Fibroblast of lung (primary cell): ENCODE measurements around the gene PYGL.

ENCODE experiments used
- CTCF ChIP-seq, 2 donors: IDR thresholded peaks in 1 of 2; conservative IDR thresholded peaks in 1 of 2; 1 replicate in 1 of 2; 2 replicates in 1 of 2; pipeline ENCODE4 v1.5.1; 2011 to 2012; ENCODE audit warnings: low read length in 2 of 2, control low read depth in 1 of 2, inconsistent platforms in 1 of 2, low read depth in 1 of 2, mild to moderate bottlenecking in 1 of 2
- EZH2 ChIP-seq: IDR thresholded peaks from 2 replicates; pipeline ENCODE4 v1.5.1; 2012; ENCODE audit warnings: low read length, control low read depth, mild to moderate bottlenecking; ENCODE audit errors: missing control alignments

GRCh38 chr14:50932592-50933495 is 11.4 kb downstream of the PYGL start:
- TF ChIP-seq CTCF (conservative IDR thresholded peaks at IDR 0.05 in 1 of 2, IDR thresholded peaks at IDR 0.05 in 1 of 2; ENCODE audit: low read depth in 1 of 2, low read length in 2 of 2) (no peak), EZH2 (no peak)
